HCEC 1CT (cell line): Measurements from ENCODE around the gene SYT1.

ENCODE experiments used
- DNase-seq: peaks from one replicate; pipeline ENCODE4 v3.0.0-alpha.2; 2017

Gene SYT1

GRCh38 chr12:79454338-79454843 is 589.8 kb downstream of the SYT1 start:
- peak; percentile 74 for DNase-seq

GRCh38 chr12:79455286-79455685 is 590.7 kb downstream of the SYT1 start:
- no peak for DNase-seq

DNA sequence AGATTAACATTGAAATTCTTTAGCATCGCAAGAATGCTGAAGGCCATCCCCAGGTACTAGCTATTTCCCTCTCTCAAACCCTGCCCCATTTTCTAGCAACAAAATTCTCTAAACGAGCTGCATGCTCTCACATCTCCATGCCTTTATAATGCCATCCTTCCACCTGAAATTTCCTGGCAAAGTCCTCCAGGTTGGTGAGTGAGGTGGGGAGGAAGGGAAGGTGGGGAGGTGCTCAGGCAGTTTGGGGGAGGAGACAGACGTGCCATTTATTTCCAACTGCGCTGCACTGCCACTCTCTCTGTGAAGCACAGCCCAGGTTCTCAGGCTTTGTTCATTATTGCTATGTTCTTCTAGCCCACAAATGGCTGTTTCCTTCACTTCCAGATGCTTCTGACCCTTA is 617.7 kb downstream of the SYT1 start:
- no peak for DNase-seq

DNA sequence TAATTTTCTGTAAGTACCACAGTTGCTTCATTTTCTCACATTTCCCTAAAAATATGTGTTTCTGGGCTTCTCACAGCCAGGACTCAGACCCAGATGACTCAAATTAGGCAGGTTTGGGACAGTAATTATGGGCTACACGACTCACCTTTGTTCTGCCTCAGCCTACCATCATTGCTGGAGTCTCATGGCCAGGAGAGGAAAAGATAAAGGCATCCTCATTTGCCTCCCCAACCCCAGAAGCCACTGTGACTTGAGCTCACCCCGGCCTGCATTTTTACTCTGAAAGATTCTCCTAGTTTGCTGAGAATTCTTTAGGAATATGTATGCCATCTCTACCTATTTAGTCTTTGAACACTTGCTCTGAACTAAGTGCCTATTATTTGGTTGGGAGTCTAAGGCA is 618.3 kb downstream of the SYT1 start:
- no peak for DNase-seq

DNA sequence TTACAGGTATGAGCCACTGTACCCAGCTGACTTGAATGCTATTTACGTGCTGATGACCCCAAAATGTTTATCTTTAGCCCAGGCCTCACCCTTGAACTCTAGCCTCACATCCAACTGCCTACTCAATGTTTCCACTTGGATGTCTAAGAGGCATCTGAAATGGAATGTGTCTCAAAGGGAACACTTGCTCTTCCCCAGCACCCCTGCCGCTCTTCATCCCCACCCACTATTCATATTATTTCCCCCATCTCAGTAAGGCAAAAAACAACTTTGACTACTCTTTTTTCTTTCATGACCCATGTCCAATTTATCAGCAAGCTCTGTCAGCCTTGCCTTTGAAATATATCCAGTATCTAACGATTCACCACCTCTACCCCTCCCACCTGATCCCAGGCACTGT is 621.6 kb downstream of the SYT1 start:
- no peak for DNase-seq

DNA sequence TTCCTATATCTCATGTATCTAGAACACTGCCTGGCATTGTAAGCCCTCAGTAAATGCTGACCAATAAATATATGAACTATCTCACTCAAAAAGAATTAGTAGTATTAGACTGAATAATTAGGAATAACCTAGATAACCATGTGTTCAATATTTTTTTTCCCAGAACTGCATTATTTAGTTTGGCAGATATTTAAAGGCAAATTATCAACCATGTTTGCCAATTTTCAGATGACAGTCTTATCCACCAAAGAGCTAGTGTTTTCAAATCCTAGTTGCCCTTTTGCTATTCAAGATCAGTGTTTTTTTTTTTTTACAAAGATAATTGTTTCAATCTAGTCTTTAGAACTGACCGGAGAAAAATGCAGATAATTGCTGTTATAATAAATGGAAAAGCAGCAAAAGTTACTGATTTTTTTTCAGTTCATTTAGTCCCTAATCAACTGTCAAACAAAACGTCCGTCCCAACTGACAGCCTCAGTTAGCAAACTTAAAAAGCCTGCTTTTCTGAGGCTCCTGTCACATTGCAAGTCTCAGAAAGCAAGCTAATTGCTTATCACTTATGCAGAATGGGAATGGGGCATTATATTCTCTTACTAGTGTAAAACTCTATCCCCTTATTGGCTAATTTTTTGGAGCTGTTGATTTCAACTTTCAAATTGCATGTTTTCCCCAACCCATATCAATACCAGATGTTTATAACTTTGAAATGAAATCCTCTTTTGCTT is 623.0 kb downstream of the SYT1 start:
- no peak for DNase-seq
